NCI-H2171 treated with DMSO at 0.1 percent for 48 hours (cell line): ENCODE data around the gene RRM2.

Experiments
- DNase-seq: peaks from one replicate; lab custom pipeline; 2025; lab: John Stamatoyannopoulos, UW

RRM2 gene

DNA sequence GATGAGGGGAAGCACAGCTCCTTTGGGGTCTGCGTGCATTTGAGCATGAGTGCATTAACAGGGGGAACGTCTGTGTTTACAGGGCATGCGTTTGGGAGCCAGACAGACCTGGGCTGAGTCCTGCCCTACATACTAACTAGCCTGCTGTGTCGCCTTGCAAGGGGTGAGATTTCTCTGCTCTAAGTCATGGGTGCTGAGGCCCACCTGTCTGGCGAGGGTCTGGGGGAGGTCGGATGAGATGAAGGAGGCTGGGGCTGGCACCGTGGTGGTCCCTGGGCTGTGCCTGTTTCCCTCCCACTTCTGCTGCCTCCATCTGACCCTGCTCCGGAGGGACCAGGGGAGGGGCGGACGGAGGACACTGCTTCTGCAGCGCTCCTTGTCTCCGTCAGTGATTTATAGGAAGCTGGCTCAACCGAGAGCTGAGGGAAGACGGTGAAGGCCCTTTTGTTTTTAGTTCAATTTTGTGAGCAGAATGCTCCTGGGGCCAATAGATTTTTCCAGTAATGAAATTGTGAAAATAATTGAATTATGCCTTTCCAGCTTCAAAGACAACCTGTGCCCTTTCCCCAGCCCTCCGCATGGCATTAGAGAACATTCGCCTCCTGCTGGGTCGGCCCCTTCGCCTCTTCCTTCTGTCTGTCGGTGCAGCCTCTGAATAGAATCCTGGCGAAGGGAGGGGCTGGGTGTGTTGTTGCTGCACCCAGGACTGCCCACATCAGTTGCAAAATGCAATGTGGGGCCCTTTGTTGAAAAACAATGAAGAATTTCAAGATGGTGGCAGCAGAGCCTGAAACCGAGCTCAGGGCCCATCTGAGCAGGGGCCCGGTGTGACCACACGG is 49.7 kb downstream of the RRM2 start:
- no peak for DNase-seq

DNA sequence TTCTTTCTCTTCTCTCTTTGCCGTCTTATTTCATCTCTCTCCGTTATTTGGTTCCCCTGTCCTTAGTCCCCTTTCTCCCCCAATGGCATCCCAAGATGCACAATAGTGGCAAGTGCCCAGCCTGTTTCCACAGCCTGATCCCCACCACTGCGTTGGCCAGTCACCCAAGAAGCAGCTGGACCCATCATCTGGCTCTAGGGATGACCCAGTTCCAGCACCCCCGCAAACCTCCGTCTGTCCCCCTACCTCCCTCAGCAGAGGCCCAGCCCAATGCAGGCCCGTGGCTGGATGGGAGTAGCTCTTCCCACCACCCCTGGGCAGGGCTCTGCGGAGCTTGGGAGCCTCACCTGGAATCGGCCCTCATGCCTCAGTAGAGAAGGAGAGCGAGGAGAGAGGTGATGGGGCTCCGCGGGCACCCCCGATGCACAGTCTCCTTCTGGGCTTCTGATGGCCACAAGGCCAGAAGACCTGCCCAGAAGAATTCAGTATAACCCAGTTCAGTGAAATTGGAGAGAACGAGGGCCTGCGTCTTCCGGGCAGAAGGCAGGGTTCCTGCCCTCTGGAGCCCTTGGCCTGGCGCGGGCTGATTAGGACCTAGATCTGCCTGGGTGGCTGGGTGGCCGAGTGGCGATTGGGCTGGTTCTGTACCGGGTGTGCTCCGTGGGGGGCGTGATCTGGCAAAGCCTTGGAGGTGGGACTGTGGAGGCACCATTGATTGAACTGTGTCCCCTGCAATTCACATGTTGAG is 50.9 kb downstream of the RRM2 start:
- no peak for DNase-seq

DNA sequence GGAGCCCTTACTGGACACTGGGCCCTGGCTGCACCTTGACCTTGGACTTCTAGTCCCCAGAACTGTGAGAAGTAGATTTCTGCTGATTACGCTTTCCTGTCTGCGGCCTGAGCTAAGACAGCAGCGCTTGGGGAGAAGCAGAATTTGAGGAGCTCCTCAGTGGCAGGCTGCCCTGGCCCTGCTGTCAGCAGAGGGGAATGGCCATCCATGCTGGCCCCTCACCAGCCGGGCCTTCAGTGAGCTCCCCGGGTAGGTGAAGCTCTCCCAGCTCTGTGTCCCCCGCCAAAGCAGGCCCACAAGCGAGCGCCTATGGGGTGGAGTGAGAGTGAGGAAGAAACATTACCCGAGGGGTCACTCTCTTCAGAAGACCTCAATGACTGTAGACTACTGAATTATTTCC is 51.6 kb downstream of the RRM2 start:
- DNase-seq: no peak

DNA sequence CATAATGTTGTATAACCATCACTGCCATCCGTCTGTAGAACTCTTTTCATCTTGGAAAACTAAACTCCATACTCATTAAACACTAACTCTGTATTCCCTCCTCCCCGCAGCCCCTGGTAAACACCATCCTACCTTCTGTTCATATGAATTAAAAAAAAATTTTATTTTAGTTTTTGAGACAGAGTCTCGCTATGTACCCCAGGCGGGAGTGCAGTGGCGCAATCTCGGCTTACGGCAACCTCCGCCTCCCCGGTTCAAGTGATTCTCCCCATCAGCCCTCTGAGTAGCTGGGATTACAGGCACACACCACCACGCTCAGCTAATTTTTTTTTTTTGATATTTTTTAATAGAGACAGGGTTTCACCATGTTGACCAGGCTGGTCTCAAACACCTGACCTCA is 52.9 kb downstream of the RRM2 start:
- DNase-seq: no peak

- no peak for DNase-seq
These were observed 56.2 kb downstream of the RRM2 start for GRCh38 chr2:10178751-10179150.

- no peak for DNase-seq
These were observed 56.9 kb downstream of the RRM2 start for GRCh38 chr2:10179422-10179821.

DNA sequence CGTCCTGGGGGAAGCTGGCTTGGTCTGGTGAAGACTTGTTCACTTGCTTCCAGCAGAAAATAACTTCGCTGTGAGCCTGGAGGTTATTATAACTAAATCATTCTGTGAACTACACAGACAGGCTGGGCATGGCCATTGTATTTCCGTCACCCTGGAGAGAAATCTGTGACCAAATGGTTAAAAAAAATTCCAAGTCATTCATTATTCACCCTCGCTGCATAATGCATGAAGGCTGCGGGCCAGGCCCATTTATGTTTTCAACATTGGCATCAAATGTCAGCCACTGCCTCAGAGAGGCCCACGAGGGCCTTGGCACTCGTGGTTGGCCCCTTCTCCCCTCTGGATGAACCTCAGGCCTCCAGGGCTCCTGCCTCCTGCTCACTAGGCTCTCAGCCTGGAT is 57.7 kb downstream of the RRM2 start:
- DNase-seq: no peak
